GM18517 (cell line): ENCODE results near the gene YPEL1.
"Not testable (repeated sequence)": the region's sequence is repeated elsewhere in the genome, so short reads cannot be mapped to it uniquely, and the experiment has no call there.

Source experiments
- ATAC-seq: cut with Tn5 transposase; IDR thresholded peaks from one replicate; pipeline ENCODE4 v1.9.1; 2021; ENCODE audit warnings: mild to moderate bottlenecking, moderate library complexity; ENCODE audit not compliant: unreplicated experiment

The YPEL1 gene

GRCh38 chr22:21754523-21754922 lies 18.9 kb upstream of the YPEL1 start:
- no peak for ATAC-seq

GRCh38 chr22:21753374-21754111 lies 17.9 kb upstream of the YPEL1 start:
- no peak for ATAC-seq

DNA sequence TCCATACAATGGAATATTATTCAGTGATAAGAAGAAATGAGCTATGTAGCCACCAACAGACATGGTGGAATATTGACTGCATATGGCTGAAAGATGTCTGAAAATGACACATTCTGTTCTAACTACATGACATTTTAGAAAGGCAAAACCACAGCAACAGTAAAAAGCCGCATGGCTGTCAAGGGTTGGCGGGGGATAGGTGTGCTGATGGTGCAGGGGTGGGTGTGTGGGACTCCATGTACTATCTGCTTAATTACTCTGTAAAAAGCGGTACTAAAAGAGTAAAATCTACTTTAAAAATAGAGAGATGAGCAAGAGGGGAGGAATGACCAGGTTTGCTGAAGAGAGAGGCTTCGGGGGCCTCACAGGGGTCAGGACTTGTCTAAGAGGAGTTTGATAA lies 16.7 kb upstream of the YPEL1 start:
- no peak for ATAC-seq

DNA sequence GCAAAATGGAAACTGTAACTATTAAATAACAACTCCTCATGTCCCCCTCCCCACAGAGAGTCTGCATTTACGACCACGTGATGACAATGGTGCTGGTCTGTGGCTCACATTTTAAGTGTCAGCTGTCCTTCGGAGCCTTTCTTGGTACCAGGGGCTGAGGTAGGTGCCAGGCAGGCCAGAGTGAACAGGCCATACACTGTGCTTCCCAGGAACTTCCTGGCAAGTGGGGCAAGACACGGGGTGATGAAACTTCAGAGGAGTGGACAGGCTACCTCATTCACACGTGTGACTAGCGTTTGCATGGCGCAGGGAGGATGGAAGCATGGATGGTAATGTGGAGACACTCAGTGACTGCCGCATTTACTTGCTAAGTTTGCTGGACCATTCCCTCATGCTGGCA lies 10.4 kb upstream of the YPEL1 start:
- no peak for ATAC-seq

DNA sequence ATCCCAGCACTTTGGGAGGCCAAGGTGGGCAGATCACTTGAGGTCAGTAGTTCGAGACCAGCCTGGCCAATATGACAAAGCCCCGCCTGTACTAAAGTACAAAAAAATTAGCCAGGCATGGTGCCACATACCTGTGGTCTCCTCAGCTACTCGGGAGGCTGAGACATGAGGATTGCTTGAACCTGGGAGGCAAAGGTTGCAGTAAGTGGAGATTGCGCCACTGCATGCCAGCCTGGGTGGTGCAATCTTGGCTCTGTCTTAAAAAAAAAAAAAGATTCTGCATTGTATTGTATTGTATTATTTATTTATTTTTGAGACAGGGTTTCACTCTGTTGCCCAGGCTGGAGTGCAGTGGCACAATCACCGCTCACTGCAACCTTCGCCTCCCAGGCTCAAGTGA lies 9.3 kb upstream of the YPEL1 start:
- not testable (repeated sequence) for ATAC-seq

GRCh38 chr22:21741790-21742189 lies 6.2 kb upstream of the YPEL1 start:
- ATAC-seq: no peak

GRCh38 chr22:21741059-21741458 lies 5.5 kb upstream of the YPEL1 start:
- ATAC-seq: no peak

- ATAC-seq: no peak
Observed at GRCh38 chr22:21739828-21740377, 4.3 kb upstream of the YPEL1 start.

DNA sequence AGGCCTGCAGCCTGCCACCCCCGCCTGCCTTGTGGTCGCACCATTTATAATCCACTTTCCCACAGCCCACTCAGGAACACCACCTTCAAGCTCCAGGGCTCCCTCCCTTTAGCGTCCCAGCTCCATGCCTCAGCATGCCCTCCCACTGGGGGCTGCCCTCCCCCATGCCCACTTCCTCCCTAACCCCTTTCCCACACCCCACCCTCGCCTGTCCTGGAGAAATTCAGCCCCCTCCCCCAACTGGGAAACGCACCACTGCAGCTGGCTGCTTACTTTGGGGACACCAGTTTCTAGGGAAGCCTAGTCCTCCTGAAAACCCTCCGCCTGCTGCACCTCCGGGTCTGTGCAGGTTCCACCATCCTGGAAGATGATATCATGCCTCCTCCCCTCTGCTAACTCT lies 3.4 kb upstream of the YPEL1 start:
- ATAC-seq: no peak

DNA sequence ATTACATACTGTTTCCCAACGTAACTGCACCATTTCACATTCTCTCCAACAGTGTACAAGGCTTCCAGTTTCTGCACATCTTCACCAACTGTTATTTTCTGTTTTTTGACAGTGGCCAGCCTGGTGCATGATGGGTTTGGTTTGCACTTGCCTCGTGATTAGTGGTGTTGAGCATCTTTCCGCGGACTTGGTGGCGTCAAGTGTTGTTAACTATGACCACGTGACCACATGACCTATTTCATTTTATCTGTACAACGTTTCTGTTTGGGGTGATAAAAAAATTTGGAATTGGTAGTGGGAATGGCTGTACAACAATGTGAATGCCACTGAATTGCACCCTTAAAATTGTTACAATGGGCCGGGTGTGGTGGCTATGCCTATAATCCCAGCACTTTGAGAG lies 2.5 kb upstream of the YPEL1 start:
- no peak for ATAC-seq

DNA sequence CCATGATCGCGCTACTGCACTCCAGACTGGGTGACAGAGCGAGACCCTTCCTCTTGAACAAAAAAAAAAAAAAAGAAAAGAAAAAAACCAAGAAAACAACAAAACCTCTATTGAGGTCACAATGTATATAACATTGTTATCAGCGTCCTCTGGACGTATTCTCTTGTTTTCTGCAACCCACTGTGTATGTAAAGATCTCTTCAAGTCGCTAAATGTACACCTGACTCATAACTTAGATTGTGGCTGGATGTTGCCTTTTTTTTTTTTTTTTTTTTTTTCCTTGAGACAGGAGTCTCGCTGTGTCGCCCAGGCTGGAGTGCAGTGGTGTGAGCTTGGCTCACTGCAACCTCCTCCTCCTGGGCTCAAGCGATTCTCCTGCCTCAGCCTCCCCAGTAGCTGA lies 1.4 kb upstream of the YPEL1 start:
- ATAC-seq: no peak

GRCh38 chr22:21736084-21736642 lies 569 bp upstream of the YPEL1 start:
- ATAC-seq: no peak

- ATAC-seq: no peak
Observed at GRCh38 chr22:21734540-21735199, 924 bp downstream of the YPEL1 start.

DNA sequence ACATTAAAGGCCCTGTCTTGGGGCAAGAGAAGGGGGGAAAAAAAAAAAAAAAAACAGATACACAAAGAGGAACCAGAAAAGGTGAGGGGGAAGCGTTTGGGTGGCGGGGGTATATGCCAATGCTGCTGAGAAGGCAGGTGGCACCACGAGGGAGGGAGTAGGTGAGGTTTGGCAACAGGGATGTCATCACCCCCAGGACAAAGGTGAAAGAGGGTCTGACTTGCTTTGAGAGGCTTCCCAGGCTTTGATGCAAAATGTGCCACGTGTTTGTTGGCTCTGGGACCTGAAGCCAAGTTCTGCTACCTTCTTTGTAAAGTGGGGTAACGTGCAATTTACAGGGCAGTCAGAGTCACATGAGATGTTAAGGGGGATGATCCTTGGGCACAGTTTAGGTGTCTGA lies 4.1 kb downstream of the YPEL1 start:
- ATAC-seq: no peak

GRCh38 chr22:21730535-21731308 lies 4.9 kb downstream of the YPEL1 start:
- no peak for ATAC-seq

- not testable (repeated sequence) for ATAC-seq
Observed at GRCh38 chr22:21729184-21729583, 6.4 kb downstream of the YPEL1 start.

DNA sequence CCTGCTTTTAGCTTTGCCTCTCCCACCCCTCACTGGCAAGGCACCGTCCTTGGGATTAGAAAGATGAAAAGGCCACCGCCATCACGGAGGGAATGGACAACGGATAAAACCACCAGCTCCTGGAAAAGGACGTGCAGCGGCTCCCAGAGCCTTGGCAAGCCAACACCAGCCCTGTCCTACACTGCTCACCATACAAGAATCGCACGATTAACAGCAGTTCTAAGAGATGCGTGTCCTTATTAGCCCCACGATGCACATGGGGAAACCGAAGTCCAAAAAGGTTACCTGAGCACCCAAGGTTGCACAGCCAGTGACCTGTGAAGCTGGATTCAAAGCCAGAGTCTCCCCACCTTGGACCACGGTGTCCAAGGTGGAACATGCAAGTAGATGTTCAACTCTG lies 7.3 kb downstream of the YPEL1 start:
- no peak for ATAC-seq

DNA sequence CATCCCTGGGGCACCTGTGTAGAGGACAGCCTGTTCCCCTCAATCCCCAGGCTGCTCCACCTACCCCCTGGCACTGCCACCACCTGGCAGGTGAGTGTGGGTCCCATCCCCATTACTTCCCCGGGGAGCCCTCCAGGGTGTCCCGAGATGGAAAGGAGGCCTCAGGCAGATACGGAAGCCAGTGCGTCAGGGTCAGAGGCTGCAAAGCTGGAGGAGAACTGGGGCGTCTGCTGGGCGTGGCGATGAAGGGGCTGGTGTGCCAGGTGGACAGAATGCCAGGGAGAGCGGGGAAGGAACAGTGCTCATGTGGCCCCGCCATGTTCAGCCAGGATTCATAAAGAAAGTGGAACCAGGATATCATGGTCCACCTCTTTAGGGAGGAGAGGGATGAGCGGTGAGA lies 7.8 kb downstream of the YPEL1 start:
- no peak for ATAC-seq

DNA sequence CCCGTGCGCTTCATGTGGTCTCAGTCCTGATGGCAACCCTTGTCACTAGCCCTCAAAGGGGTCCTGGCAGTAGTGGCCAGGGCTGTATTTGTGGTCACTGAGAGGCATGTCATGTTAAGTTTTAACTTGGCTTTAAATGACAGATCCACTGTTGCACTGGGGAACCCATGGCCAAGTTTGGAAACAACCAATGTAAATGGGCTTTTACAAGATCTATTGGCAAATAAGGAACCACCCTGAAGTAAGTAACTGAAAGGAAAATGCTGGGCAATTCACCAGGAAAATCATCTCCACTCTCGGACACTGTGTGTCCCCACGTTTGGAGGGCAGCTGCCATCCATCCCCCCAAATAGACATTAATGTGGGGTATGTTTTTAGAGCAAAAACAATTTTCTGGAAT lies 8.4 kb downstream of the YPEL1 start:
- ATAC-seq: no peak

GRCh38 chr22:21726650-21727049 lies 8.9 kb downstream of the YPEL1 start:
- ATAC-seq: no peak

DNA sequence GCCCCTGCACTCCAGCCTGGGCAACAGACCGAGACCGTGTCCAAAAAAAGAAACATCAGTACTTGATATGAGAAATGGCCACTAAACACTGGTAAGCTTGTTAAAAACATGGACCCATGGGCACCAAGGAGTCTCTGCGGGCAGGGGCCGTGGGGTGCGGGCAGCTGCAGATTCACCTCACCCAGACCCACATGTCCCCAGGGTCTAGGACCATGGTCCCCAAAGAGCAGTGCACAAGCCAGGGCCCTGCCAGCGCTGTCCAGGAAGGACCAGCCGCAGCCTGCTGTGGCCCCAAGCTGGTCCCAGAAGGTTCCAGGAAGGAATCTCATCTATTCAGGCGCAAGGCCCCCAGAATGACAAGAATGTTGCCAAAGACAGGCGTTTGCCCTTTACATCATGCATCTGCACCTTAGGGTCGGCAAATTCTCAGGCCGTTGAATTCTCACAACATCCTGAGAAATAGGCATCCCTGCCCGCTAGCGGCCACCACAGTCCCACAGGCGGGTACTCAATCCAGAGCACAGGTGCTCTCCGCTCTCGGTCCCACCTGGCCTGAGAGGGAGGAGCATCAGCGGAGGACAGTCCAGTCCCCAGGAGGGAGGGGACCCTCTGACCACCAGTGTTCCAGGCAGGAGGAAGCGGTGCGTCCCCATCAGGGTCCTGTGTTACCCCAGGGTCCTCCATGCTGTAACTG lies 9.5 kb downstream of the YPEL1 start:
- ATAC-seq: no peak
